Endometrial microvascular endothelial cells (primary cell): ENCODE measurements around the gene NPLOC4. TPM values are rescaled to one million over a fixed set of nuclear protein-coding genes. Genes with fewer than 3 reads are reported as not detected.
"Not testable (repeated sequence)": the region's sequence is repeated elsewhere in the genome, so short reads cannot be mapped to it uniquely, and the experiment has no call there.

Experiments
- in situ Hi-C: cut with HindIII; loops from 2 replicates; pipeline ENCODE4 v1.10.0; 2017; ENCODE audit warnings: low sequenced_read_pairs, low pct_unique_long_range_greater_than_20kb; ENCODE audit errors: inconsistent ontology term
- total RNA-seq: library from RNA; depleted of rRNA; stranded (reverse); fragments of >200 nt; gene quantifications from one replicate; pipeline ENCODE4 v1.2.3, GENCODE V29; 2015; ENCODE audit errors: inconsistent ontology term

NPLOC4 gene
- total RNA-seq, 1 donor from 2014 or later = 86.4 TPM

DNA sequence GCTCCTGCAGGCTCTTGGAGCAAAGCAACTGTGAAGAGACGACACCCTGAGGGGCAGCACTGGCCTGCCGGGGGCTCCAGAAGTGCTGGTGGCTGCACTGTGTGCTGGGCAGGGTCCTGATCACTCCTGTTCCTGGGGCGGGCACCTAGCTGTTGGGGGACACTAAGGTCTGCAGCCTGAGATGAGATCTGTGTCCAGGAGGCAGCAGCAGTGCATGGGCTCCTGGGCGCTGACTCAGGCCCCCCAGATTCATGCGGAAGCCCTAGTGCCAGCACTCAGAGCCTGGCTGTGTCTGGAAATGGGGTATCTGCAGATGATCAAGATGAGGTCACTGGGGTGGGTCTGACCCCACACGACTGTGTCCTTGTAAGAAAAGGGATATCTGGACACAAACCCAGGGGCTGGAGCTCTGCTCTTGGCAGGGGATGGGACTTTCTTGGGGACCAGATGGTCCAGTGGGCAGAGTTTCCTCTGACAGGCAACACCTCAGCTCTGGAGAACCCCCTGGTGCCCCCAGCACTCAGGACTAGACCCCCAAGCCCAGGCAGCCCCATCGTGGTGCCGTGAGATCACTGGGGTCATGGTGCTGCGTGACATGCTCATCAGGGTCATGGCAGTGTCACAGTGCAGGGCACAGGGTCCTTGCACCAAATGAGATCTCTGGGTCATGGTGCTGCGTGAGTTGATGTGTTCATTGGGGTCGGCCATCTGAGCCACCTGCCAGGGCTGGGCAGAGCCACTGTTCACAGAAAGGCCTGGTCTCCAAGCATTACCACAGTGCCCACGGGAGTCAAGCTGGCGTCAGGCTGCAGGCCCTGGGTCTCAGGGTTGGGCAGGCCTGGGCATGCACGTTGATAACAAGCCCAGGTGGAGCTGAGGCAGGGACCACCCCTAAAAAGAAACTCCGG lies 94.2 kb downstream of the NPLOC4 start:
- in situ Hi-C loops = no loop called here

DNA sequence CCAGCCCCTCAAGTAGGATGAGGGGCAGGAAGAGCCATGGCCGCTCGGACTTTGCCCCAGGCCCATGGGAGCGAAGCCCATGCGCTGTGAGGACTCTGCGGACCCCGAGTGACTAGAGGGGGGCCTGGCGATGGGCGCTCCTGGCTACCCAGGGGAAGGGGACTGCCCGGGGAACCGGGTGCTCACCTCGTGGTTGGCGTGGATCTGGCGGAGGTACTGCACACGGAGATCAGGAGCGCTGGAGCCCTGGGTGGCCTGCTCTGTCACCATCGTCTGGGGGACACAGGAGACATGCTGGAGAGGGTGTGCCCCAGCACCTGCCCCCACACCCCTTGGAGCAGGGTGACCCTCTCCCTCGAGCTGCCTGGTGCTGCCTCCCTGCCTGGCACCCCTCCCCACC lies 95.8 kb downstream of the NPLOC4 start:
- in situ Hi-C loops = no loop called here

DNA sequence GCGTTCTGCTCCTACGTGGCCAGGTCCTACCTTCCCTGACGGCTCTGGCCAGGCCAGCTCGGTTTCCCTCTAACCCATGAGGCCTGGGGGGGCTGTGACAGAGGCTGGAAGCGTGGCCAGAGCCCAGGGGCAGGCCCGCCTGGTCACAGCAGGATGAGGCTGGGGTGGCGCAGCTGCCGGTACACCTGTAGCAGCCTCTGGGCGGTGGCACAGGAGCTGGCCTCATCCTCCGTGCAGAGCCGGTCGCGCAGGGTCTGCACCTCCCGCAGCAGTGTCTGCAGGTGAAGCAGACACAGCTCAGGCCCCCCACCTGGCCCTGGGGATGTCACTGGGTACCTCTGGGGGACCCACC lies 96.3 kb downstream of the NPLOC4 start:
- in situ Hi-C loops = no loop called here

DNA sequence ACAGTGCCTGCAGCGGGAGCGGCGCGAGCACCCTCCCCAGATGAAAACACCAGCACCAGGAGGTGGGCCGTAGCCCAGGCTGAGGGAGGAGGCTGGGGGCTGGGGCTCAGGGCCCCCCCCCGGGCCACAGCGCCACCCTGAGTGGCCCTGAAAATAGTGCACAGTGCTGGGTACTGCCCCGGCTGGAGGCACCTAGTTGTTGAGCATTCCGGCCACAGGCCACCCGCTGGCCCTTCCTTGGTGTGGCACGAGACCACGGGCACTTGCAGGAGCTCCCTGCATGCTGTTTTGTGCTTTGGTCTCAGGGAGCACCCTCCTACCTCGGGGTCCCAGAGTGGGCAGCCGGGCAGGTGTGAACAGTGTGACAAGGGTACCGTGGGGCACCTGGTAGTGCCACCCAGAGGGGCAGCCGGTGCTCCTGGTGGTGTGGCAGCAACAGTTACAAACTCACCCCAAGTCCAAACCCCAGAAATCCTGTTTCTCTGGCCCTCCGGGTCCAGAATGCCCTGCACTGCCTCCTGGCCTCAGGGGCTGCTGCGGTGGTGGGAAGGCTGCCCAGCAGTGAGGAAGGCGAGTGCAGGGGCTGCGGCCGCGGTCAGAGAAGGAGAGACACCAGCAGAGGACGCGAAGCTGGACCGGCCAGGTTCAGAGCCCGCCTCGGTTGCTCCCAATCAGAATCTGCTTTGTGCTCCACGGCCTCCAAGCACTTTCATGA lies 96.8 kb downstream of the NPLOC4 start:
- in situ Hi-C loops = no loop called here

DNA sequence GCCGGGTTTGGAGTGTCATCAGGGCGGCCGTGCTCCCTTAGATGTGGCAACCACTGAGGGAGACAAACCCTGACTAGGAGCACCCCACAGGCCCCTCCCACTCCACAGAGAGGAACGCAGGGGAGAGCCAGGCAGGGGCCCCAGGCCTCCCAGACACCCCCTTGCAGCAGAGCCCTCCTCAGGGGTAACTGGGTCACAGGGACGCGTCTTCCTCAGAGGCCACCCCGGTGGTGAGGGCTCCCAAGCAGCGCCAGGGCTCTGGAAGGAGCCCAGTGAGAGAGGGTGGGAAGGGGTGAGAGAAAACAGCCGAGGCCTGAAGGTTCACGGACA lies 97.4 kb downstream of the NPLOC4 start:
- in situ Hi-C loops = no loop called here

DNA sequence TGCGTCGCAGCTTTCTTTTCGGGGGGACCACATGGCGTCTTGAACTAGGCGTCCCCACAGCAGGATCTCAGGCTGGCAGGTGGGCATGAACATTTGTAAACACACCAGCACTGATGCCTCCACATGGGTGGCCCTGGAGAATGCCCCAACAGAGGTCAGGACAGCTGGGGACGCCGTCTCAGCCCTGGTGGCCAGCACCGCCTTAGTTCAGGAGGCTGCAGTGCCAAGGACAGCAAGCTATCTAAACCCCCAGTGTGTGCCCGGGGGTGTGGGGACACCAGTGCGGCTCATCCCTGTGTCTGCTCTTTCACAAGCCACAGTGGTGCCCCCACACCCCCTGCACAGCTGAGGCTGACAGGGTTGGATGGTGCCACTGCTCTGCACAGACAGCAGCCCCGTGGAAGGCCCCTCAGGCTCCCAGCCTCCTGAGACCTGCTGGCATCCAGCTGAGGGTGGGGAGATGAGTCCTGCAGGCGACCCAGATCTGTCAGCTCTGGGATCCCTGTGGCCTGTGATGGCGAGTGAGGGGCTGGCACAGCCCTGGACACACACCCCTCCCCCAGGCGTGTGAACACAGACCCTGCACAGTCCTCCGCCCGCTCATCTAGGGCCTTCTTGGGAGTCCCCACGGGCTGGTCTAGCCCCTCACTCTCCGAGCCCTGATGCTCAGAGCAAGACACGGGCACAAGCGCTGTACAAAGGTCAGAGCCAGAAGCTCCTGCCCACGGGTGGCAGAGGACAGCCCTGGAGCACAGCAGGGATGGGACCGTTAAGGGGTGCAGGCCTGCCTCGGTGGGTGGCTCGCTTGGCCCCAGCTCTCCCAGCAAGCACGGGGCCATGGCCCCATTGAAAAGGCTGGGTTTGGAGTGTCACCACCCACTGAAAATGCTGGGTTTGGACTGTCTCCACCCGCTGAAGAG lies 98.0 kb downstream of the NPLOC4 start:
- in situ Hi-C loops = no loop called here

DNA sequence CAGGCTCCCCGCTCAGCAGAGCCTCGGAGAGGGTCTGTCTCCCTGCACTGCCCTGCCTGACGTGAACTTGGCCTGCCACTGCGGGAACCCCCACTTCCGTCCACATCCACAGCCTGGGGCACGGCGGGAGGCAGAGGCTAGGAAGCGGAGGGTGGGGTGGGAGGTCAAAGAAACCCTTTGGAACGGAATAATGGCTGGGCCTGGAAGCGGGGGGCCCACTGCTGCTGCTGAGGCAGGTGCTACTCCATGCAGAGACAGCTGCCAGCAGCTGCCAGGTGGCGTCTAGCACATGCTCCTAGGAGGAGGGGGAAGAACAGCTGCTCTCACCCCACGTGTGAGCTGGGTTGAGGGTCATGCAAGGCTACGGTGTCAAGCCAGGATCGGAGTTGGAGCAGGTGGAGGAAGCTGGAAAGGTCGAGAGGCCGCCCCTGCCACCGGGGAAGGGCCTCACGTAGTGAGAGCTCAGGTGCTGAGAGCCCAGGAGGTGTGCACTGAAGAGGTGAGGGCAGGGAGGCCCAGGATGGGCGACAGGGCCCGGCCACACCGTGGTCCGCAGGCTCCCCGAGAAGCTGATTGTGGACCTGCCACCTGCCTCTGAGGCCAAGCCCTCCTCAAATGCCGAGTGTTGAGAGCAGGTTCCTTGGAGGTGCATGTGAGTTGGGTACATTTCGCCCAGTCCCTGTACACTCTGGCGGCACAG lies 98.9 kb downstream of the NPLOC4 start:
- in situ Hi-C loops = no loop called here

DNA sequence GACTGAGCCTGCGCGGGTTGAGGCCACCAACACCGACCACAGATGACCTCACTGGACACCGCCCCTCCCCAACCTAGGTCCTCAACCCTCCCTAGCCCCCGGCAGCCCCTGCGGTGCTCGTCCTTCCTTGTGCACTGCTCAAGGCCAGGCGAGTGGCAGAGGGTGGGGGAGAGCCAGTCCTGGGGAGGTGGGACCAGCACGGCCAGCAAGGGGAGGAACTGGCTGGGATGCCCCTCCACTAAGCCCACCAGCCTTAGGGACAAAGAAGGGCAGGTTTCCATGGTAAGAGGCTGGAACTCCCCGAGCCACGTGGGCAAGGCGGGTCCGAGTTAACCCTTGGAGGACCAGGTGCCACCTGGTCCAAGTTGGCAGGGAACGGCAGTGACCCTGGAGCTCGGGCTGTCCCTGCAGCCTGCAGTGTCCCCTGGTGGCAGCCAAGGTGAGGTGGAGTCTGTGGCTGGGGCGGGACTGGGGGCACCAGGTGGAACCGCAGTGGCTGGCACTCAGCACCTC lies 99.5 kb downstream of the NPLOC4 start:
- in situ Hi-C loops = no loop called here

DNA sequence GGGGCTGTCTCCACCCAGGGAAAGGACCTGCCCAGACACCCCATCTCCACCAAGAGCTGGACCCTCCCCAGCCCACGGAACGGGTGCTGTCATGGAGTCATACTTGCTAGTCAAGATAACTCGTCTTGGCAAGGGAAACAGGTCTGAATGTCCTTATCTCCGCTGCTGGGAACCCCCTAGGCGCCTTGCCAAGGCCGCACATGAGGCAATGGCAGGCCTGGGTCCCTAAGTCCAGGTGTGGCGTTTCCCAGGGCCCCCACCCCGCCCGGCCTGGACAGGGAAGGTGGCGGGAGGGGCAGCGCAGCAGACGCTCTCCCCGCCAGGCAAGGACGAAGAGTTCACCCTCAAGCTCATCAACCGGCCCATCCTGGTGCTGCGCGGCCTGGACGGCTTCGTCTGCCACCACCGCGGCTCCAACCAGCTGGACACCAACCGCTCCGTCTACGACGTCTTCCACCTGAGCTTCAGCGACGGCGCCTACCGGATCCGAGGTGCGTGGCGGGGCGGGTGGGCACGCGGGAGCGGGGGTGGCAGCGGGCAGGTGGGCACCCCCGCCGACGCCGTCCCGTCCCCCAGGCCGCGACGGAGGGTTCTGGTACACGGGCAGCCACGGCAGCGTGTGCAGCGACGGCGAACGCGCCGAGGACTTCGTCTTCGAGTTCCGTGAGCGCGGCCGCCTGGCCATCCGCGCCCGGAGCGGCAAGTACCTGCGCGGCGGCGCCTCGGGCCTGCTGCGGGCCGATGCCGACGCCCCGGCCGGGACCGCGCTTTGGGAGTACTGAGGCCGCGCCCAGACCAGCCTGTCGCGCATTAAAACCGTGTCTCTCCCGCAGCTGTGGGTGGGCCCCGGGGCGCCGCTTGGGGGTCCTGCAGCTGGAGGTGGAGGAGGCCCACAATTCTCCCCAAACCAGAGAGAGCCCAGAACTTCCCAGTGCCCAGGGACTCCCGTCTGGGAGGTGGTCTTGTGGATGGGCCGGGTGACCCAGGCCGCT lies 100.3 kb downstream of the NPLOC4 start:
- in situ Hi-C loops = no loop called here

DNA sequence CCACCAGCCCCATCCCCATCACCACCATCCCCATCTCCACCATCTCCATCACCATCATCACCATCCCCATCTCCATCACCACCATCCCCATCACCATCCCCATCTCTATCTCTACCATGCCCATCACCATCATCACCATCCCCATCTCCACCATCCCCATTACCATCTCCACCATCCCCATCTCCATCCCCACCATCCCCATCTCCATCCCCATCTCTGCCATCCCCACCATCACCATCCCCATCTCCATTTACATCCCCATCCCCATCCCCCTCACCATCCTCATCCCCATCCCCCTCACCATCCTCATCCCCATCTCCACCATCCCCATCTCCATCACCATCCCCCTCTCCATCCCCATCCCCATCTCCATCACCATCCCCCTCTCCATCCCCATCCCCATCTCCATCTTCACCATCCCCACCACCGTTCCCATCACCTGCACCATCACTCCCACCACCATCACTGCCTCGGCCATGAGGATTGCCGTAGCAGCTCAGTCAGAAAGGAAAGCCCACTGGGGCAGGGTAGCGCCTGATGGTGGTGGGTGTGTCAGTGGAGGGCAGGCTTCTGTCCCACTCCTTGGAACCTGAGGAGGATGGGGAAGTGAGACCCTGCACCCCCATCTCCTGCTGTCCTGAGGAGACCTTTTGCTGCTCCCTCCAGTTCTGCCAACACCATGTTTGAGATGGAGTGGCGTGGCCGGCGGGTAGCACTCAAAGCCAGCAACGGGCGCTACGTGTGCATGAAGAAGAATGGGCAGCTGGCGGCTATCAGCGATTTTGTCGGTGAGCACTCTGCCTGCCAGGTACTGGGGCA lies 101.2 kb downstream of the NPLOC4 start:
- in situ Hi-C loops = no loop called here

DNA sequence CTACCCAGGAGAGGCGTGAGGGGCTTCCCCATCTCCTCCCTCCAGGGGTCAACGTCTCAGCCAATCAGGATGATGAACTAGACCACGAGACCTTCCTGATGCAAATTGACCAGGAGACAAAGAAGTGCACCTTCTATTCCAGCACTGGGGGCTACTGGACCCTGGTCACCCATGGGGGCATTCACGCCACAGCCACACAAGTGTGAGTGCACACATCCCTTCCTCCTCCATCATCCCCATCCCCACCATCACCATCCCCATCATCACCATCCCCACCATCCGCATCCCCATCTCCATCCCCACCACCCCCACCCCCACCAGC lies 101.9 kb downstream of the NPLOC4 start:
- in situ Hi-C loops = no loop called here

DNA sequence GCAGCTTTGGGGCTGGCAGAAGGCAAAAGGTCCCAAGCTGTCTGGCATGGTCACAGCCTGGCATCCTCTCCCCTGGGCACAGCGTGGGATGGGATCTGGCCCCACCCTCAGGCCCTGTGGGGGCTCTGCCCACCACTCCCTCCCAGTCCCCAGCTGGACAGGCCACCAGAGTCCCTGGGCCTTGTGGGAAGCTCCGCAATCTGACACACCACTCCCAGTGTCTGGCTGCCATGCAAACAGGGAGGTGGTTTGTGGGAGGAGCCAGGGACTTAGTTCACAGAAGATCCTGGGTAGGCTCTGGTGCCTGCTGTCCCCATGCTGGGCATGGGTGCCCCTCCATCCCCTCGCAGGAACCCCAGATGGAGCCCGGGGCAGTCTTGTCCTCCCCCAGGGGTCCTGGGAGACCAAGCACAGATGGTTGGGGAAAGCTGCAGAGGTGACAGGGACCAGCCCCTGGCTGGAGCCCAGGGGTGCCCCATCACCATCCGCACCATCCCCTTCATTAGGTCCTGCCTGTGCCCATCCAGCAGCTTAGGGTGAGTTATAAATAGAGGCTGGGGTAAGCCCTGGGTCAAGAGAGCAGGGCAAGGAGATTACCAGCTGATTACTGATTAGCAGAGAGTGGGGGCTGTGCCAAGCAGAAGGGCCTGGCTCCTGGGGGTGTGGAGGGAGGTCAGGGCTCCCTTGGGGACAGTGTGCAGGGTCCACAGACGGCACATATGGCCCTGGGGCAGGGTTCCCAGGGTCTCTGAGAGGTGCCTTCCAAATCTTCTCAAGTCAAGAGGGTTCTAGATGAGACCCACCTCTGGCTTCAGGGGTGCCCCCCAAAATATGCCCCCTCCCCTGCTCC lies 102.5 kb downstream of the NPLOC4 start:
- in situ Hi-C loops = no loop called here

DNA sequence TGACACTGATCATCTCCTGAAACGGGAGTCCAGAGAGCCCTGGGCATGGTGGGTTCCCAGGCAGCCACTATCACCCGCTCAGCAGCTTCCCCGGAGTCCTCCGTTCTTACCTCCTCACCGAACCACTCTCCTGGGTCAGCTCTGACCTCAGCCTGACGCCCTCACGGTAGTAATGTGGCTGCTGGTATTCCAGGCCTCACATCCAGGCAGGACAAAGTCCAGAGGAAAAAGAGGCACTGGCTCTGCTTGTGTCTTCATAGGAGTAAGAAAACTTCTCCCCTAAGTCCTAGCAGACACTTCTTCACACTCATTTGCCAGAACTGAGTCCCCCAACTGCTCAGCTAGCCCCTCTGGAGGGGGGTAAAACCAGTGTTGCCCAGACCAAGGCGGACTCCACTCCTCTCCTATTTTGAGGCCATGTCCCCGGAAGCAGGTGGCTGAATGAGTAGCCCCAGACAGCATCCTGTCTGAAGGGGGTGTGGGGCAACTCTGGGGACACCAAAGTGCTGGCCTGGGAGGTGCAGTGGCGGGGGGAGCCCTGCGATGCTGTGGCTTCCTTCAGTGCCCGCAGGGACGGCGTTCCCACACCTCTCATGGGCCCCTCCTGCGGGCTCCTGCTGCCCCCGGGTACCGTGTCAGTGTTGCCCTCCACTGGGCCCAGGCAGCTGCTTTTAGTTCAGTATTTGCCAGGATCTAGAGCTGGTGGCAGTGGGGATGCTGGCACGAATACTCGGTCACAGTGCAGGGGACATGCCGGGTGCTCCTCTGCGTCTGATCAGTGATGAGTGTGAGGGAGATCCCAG lies 103.4 kb downstream of the NPLOC4 start:
- in situ Hi-C loops = no loop called here

DNA sequence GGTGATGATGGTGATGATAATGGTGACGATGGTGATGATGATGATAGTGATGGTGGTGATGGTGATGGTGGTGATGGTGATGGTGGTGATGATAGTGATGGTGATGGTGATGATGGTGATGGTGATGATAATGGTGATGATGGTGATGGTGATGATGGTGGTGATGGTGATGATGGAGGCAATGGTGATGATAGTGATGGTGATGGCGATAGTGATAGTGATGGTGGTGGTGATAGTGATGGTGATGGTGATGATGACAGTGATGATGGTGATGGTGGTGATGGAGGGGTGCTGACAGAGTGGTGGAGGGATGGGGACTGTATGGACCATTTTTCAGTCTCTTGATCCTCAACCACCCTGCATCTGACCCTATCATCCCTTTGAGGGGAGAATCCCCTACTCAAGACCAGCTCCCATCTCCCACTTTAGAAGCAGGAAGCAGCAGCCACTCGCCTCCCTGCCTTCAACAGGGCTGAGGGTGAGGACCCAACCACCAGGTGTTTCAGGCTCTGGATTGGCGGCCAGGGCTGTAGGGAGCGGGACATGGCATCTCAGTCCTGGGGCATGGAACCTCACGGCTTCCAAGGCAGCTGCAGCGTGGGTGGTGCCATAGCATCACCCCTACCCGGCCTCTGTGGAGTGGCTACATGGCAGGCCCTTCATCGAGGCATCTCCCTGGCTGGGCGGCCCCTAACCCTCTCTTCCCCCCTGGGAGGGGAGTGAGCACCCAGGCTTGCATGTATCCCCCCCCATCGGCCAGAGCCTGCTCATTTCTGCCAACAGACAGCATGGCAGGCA lies 104.2 kb downstream of the NPLOC4 start:
- in situ Hi-C loops = no loop called here

DNA sequence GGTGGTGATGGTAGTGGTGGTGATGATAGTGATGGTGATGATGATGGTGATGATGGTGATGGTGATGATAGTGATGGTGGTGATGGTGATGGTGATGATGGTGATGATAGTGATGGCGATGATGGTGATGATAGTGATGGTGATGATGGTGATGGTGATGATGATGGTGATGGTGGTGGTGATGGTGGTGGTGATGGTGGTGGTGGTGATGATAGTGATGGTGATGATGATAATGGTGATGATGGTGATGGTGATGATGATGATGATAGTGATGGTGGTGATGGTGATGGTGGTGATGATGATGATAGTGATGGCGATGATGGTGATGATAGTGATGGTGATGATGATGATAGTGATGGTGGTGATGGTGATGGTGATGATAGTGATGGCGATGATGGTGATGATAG lies 104.9 kb downstream of the NPLOC4 start:
- in situ Hi-C loops = not testable (repeated sequence)
